GM18498 (cell line): ENCODE data around the gene SAPCD2.

ENCODE experiments used
- ATAC-seq: cut with Tn5 transposase; IDR thresholded peaks from one replicate; pipeline ENCODE4 v1.9.1; 2021; ENCODE audit warnings: mild to moderate bottlenecking, moderate library complexity; ENCODE audit not compliant: unreplicated experiment

SAPCD2 gene

DNA sequence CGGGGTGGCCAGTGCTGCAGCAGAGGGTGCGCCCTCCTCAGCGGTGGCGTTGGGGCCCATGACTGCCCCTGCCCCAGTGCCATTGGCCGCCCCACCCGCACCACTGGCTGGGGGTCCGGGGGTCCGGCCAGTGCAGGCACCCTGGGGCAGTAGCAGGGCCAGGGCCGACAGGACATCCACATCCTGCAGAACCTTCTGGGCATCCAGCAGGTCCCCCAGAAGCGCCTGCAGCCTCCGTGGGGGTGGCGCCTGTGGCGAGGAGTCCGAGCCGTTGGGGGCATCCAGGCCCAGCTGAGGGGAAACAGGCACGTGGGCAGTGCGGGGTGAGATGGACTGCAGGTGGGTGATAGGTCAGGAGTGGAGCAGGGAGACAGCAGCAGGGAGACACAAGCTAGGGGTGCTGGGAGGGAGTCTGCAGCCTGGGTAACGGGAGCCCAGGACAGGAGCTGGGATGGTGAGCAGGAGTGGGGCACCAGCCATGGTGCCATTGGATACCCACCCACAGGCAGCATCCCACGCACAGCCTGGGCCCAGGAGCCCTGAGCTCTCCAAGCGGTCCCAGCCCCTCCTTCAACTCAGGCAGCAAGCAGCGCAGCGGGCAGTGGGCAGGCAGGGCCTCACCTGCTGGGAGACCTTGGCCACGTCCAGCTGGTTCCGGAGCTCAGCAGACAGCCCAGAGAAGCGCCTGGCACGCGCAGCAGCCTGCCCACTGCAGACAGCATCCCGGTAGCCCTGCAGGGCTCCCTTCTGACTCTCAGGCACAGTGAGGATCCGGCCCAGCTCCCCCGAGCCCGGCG lies 49.4 kb downstream of the SAPCD2 start:
- no peak for ATAC-seq

DNA sequence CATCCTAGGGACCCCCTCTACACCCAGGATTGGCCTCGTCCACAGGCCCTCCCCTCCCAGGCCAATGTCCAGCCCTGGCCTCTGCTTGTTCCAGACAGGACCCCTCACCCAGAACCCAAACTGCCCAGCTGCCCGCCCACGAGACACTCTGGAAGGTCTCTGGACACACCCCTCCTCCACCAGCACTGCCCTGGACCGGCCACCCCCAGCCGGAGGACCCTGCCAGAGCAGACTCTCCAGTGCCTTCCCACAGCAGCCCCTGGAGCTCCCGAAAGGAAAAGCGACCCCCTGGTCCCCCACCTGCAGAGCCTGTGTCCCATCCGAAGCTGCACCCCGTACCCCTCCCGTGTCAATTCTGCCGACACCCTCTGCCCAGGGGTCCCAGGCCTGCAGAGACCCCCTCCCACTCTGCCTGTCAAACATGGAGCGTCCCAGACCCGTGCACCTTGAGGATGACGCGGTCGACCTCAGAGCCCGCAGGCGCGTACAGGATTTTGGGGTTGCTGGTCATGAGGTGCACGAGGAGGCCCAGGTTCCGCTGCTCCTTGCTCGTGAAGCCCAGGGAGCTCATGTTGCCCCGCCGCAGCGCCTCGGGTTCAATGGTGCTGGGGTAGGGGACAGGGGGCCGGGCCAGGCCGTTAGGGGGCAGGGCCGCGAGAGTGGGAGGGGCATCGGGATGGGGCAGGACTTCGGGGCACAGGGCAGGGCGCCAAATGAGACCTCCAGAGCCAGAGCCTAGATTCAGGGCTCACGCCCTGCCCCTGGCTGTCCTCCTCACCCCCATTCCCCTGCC lies 50.3 kb downstream of the SAPCD2 start:
- ATAC-seq: no peak

DNA sequence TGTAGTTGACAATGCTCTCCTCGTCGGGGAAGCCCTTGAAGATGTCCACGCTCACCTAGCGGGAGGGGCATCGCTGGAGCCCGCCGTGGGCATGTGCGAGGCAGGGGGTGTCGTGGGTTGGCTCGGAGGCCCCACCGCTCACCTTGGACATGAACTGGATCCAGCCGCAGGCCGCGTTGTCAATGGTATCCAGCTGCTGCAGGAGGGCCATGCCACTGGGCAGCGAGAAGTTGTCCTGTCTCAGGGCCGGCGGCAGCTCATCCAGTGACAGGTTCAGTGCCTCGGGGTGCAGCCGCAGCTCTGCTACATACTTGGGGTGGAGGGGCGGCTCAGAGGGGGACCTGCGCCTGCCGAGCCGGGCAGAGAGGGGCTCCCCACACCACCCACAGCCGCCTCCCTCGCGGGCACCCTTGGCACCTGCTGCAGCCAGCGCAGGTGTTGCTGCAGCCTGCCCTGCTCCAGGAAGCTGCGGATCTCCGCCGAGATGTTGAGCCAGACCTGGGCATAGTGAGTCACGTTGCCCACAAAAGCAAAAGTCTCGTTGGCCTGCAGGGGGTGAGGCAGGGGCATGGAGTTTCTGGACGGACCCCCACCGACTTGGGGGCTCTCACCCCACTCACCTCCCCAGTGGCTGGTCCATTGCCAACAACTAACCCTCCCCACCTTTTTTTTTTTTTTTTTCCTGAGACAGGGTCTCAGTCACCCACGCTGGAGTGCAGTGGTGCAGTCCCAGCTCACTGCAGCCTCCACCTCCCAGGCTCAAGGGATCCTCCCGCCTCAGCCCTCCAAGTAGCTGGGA lies 51.4 kb downstream of the SAPCD2 start:
- ATAC-seq: no peak

DNA sequence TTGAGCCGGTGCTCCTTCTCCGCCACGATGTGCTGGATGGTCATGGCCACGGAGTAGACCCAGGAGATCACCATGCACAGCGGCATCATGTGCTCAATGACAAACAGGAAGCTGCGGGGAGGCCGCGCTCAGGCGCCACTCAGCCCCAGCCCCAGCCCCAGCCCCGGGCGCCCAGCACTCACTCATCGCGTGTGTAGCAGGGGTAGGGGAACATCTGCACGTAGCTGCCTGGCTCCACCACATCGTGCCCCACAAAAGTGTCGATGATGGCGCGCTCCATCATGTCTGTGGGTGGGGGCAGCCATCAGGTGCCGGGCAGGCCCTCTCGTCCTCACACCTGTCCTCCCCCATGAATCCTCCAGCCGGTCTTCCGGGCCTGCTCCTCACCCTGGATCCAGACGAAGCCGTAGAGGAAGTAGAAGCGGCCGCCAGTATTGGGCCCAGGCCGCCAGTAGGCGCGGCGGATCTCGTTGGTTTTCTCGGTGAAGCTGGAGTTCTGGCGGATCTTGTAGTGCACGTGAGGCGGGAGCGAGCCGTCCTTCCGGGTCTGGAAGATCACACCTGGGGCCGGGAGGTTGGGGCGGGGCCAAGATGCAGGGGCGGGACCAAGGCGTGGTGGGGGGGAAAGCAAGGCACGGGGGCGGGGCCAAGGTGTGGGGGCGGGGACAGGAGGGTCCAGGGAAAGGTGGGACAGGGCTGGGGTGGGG lies 52.4 kb downstream of the SAPCD2 start:
- ATAC-seq: no peak

GRCh38 chr9:137017071-137017470 lies 53.3 kb downstream of the SAPCD2 start:
- ATAC-seq: no peak

GRCh38 chr9:137016436-137016835 lies 53.9 kb downstream of the SAPCD2 start:
- no peak for ATAC-seq

GRCh38 chr9:137015976-137016375 lies 54.4 kb downstream of the SAPCD2 start:
- no peak for ATAC-seq

DNA sequence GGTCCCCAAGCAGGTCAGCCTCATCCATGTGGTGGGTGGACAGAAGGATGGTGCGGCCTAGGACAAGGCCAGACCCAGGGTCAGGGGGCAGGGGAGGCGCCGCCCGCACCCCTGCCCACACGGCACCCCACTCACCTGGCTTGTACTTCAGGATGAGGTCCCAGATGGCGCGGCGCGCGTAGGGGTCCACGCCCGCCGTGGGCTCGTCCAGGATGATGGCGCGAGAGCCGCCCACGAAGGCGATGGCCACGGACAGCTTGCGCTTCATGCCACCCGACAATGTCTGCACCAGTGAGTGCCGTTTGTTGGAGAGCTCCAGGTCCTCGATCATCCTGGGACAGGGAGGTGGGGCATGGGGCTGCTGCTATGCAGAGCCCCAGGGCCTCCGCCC lies 54.8 kb downstream of the SAPCD2 start:
- ATAC-seq: no peak

GRCh38 chr9:137014776-137015539 lies 55.4 kb downstream of the SAPCD2 start:
- ATAC-seq: no peak

DNA sequence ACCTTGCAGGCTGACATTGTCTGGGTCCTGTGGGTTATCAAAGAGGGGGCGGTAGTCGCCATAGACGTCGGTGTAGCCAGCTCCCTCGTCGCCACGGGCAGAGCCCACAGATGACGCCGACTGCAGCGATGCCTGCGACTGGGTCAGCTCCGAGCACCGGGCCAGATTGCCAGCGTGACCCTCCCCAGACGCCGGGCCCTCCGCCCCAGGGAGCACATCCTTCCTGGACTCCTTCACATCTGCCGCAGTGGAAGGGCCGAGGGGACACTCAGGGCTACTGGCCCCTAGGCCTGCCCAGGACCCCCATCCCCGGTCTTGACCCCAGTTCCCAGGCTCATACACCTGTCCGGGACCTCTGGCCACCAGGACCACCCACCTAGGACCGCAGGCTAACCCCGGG lies 56.2 kb downstream of the SAPCD2 start:
- ATAC-seq: no peak

DNA sequence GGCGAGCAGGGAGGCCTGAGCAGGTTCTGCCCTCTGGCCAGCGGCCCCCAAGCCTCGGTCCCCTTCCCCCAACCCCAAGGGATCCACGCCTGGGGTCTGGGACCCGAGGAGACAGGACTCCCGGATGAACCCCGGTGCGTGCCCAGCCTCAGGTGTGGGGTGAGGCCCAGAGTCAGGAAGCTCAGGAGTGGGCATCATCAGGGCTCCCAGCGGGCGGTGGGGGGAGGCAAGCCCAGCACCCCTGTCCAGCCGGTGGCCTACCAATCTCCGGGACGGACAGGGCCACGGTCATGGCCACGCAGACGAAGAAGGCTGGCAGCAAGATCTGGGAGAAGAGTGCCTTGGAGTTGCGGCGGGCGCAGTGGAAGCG lies 56.8 kb downstream of the SAPCD2 start:
- no peak for ATAC-seq

DNA sequence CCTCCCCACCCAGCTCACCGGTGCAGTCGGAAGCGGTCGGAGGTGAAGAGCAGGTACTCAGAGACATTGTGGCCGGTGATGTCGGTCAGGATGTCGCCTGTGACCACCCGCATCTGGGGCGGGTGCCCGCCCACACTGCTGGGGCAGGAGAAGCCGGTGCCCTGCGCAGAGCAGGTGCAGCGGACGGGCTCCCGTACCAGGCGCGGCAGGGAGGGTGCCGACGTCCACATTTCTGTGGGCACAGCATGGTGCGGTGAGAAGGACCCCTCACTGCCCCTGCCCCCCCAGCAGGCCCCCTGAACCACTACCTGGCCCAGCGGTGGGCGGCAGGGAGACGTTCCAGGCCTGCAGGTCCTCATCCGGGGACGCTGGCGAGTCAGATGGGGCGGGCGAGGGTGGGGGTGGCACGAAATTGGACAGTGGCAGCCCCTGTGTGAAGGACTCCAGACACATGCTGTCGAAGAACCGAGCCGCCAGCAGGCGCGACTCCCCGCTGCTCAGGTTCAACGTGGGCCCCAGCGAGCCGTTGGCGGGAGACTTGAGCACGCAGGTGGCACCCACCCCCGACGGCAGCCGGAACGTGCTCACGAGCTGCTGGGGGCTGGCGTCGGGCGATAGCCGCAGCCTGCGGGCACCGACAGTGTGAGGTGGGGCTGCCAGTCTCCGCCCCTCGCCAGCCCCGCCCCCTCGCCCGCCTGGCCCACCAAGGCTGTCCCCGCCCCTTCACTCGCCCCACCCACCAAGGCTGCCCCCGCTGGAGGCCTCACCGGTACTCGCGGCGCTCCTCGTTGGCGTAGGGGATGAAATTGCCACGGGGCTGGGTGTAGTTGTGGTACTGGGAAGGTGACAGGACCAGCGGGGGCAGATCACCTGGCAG lies 57.4 kb downstream of the SAPCD2 start:
- ATAC-seq: no peak
